Measurements from ENCODE around the gene SLC22A4.
A peak's percentile ranks its signal among the peaks of the same experiment; 100 is the strongest.

SLC22A4 gene

DNA sequence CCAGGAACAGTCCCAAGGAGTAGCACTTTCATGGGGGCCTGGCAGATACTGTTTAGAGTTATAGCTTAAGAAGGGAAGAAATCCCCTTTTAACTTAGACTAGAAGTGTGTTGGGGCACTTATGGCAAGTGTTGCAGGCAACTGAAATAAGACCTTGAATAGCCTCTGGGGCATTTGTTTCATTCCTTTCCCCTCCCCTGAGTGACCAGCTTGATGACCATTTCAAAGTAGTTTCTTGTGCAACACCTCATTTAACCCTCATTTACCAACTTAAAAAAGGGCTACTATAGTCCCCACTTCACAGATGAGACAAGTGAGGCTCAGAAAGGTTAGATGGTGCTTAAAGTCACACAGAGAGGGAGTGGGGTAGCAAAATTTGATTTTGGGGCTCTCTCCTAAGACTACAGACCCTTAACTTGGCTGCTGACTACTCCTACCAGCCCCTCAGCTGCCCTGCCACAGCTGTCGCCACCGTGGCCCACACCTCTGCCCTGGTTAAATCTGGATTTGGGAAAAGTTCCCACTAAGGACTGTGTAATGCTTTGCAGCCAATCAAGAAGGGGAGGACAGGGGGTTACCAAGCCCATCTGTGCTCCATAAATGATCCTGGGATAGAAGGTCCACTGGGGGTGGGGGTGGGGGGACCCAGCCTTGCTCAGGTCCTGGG is 31.2 kb upstream of the SLC22A4 start:
- DNase-seq, result no peak

DNA sequence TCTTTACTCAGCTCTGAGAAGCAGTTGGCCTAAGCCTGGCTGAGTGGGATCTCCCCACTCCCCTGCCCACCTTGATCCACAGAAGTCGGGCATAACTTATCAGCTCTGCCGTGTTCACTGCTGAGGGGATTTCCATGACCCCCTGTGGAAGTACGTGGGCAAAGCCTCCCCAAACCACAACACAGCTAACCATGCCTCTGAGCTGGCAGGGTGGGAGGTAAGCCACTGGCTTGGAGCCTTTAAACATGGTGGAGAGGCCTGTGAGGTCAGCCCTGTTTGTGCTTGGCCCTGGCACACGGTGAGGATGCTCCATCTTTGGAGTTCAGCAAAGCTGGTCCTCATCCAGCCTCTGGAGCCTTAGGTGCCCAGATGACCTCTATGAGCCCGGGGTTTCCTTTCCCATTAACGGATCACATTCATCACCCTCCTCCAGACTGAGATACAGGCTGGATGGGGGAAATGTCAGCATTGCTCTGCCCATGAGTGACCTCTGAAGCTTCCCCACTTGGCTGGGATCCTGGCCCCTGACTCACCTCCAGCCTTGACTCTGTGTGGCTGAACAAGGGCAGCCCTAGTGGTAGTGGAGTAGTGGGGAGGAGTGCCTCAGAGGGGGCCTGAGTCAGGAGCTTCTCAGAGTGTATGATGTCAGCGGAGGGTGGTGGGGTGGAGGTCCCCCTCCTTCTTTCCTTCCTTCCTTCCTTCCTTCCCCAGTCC is 30.5 kb upstream of the SLC22A4 start:
- DNase-seq, result no peak

DNA sequence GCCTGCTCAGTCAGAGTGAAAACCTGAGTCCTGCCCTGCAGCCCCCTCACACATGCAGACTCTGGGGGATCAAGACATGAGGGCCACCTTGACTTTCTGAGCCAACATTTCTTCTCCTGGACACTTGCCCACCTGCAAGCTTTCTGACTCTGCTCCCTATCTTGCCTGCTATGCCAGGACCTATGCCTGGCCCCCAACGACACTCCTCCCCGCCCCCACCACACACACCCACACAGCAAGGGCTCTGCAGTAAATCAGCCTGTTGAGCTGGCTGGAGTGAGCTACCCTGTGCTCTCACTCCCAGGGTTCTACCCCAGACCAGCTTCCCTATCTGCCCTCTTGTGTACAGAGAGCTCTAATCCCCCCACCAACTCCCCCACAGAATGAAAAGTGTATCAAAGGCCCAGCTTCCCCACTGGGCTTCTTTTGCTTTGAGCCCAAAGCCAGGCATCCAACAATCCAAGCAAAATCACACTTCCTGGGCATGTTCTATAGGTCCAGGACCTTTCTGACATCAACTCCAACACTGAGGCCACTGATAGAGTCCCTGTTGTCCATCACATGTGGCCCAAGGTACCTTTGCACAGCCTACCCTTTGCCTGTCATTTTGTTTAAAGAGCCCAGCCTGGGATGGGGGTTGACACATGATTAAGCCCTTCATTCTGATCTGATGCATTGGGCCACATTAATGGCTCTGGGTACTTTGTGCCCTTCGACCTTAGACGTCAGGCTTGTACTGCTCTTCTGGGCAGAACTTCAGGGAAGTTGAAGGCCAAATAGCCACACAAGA is 29.5 kb upstream of the SLC22A4 start:
- no peak for DNase-seq

DNA sequence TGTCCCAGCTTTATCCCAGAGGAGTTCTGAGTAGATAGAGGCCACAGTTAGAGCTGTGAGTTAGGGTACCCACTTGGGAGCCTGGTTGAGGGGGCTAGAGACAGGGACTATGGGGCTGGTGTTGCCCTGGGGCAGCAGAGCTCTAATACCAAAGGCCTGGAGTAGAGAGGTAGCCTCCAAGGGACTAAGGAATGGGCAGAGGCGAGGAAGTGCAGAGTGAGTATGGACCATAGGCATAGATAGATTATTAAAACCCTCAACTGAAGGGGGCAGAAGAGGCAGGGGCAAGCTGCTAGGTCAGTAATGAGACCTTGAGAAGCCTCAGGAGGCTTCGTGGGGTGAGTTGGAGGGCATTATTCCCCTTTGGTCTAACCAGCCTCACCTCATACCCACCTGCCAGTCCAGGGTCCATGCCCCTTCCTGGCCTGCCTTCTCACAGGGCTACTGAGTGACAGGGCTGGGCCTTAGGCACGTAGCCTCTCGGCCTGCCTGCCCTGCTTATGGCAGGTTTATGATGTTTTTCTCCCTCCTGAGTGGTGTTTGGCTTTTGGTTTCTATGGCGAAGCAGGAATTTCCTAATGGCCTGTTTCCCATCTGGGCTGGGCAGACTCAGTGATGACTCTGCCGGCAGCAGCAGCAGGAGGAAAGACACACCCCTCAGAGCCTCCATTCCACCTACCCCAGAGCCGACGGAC is 28.7 kb upstream of the SLC22A4 start:
- DNase-seq, result no peak

DNA sequence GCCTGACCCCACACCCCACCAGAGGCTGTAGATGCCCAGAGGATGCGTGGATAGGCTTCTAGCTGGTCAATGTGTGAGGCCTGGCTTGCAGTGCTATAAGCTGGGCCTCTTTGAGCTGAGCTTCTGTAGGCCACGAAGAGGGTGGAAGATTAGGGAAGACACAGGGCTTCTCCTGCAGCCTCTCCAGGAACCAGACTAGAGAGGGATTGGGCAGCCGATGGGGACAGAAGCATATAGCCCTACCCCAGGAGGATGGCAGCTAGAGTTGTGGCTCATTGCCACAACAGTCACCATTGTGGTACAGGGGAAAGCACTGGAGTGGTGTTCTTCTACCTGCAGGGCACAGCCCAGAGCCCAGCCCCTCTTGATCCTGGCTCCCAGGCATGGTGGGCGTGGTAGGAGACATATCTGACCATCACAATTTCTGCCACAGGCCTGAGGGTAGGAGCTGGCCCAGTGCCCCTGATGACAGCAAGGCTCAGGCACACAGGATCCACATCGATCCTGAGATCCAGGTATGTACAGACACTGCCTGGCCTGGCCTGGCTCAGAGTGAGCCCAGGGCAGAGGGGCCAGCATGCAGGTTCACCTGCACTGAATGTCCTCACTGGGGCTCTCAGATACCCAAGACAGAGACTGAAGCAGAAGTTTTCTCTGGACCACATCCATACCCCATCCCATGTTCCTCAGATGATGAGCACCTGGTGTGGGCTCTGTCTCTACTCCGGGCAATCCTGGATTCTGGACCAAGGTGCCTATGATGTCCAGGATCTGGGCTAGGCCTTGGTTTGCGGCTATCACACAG is 28.0 kb upstream of the SLC22A4 start:
- no peak for DNase-seq

DNA sequence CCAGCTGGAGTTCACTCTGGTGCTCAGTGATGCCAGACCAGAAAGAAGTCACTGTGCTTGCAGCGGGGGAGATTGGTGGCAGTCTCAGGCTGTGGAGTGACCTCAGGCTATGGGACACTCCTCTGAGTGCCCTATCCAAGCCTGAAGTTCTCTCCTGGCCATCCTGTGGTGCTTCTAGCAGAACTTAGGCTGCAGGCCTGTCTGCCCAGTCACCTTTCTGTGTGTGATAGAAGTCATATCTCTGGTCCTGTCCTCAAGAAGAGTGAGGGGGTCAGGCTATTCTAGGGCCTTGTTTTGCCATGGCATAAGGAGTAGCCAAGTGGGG is 27.4 kb upstream of the SLC22A4 start:
- no peak for DNase-seq

DNA sequence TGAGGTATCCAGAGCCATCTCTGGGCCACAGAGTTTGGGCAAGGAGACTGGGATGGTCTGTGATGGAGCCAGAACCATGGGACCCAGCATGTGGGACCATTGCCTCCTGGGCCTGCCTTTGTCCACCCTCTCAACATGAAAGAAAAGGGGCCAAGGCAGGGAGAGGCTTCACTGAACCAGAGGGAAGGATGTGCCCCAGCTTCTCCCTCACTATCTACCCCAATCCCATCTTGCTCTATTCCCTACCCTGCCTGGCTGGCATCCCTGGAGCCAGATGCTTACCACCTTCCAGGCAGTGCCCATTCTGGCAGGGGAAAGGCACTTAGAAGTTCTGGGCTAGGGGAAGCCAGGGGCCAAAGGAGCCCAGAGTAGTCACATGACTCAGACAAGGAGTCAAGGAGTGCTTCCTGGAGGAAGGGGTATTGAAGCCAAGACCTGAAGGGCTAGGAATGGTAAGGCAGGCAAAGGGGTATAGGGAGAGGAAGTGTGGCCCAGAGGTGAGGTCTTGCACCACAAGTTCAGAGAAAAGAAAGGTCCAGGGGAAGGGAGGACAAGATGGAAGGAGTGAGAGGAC is 26.9 kb upstream of the SLC22A4 start:
- no peak for DNase-seq

DNA sequence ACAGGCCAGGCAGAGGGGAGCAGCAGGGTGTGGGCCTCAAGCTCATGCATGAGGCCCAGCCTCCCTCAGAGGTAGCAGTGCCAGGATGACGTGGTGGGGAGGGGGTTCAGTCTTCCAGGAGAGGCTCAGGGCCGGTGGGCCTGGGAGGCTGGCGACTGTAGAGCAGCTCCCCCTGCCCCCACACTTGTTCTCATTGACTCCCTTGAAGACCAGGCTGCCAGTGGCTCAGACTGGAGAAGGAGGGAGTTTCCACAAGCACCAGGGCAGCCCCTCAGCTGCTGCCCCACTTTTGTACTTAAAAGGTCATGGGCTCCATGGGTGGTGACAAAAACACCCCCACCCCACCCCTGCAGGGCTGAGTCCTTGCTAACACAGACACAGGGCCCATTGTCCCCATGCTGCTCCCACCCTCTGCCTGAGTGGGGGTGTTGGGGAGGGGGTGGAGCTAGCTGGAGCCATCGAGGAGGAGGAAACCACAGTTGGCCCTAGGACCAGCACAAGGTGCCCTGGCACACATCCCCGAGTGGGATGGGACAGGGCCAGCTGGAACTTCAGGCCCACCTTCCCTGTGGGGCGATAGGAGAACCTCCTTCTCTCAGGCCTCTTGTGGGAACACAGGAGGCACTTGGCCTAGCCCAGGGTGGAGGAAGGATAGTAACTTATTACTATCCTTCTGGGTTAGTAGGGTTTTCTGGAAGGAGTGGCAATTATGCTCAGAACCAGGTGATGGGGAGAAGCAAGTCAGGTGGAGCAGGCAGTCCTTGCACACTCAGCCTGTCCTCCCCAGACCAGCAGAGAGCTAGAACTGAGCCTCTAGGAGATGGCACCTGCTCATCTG is 26.0 kb upstream of the SLC22A4 start:
- no peak for DNase-seq

DNA sequence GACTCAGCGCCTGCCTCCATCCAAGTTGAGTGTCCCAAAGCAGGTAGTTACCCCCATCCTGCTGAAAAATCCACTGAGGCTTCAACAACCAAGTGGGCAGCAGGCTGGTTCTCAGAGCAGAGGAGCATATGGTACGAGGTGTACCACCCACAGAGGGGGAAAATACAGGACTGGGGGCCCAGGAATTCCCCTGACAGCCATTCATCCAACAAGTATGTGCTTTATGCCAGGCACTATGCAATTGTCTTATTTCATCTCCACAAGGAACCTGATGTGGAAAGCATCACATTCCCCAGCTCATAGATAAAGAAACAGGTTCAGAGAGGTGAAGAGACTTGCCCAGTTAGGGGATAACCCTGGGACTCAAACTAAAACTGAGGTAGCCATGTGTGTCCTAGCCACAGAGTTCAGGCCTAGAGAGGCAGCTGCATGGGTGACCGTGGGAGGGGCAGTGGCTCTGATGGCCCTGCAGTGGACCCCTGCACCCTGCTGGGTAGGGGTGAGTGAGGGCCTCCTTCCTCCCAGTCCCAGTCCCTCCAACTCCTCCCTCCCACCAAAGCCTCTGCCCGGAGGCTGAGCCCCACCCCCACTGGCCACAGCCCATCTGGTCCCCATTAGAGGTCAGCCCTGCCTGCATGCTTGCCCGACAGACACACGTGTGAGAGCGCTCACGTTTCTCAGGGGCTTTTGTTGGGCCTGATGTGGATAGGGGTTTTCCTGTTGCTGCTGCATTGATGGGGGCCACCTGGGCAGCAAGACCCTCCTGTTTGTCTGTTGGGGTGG is 25.2 kb upstream of the SLC22A4 start:
- DNase-seq, result no peak

DNA sequence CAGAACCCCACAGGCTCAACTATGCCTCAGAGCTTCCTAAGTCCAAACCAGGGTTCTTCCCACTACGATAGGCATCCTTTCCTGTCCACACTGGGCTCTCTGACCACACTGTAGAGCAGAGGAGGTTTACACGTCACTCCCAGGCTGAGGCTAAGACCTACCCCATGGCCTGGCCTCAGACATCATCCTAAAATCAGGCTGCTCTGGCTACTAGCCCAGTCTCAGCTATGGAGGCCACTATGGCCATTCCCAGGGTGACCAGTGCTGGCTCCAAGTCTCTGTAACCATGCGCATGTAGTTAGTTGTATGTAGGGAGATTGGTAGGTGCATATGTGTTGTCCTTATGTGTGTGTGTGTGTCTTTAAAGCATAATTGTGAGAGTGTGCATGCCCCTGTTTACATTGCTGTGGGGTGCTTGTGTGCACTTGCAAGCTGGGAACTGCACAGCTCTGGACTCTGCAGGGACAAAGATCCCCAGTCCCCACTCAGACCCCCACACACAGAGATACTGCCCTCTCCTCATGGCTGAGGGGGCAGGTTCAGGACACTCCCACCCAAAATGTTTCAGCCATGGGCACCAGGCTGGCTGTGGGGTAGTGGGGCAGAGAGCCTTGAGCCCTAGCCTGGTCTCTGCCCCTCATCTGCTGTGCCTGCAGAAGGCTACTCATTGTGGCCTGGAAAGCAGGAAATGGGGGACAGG is 24.4 kb upstream of the SLC22A4 start:
- DNase-seq, result no peak

DNA sequence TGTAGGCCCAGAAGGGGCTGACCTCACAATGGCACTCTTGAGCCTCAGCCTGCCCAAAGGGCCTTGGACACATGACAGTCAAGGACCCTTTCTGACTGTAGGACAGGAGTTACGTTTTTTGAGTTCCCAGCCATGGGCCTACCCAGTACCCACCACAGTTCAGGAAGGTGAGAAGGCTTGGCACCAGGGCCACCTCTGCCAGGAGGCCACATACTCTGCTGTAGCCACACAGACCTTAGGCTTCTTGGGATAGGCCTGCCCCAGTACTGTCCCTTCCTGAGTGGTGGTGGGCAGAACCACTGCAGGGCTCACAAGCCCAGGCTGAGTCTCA is 23.9 kb upstream of the SLC22A4 start:
- no peak for DNase-seq

DNA sequence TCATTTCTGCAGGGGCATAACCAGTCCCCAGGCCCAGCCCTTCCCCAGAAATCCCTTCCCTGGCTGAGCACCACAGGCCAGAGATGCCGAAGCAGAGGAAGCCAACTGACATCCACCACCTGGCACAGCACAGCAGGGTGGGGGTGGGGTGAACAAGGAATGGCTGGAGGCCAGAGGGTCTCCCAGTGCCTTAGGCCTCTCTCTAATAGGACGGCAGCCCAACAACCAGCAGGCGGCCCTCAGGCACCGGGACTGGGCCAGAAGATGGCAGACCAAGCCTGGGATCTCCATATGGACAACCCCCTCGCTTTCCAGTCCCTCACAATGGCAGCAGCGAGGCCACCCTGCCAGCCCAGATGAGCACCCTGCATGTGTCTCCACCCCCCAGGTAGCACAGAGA is 23.5 kb upstream of the SLC22A4 start:
- no peak for DNase-seq

DNA sequence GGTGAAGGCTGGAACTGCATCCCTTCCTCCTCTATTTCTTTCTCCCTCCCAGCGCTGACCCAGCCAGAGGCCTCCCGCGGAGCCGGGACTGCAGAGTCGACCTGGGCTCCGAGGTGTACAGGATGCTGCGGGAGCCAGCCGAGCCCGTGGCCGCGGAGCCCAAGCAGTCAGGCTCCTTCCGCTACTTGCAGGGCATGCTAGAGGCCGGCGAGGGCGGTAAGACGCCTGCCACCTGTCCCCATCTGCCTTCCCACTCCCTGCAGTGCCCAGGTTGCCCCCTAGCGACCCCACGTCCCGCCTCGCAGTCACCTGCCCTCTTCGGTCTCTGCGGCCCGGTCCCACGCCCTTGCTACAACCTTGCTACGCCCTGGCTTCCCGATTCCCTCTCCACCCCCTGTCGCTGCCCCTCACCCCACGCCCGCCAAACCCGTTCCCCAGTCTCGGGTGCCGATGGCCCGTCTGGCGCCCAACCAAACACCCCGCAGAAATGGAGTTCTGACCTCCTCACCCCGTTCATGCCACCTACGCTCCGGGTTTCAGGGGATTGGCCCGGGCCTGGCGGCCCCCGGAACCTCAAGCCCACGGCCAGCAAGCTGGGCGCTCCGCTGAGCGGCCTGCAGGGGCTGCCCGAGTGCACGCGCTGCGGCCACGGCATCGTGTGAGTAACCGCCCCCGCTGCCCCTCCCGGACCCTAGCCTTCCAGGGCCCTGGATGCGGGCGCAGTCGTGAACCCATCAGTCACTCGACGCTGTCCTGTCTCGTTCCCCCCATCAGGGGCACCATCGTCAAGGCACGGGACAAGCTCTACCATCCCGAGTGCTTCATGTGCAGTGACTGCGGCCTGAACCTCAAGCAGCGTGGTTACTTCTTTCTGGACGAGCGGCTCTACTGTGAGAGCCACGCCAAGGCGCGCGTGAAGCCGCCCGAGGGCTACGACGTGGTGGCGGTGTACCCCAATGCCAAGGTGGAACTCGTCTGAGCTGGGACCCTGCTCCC is 22.6 kb upstream of the SLC22A4 start:
- DNase-seq, result peak; percentile 7

DNA sequence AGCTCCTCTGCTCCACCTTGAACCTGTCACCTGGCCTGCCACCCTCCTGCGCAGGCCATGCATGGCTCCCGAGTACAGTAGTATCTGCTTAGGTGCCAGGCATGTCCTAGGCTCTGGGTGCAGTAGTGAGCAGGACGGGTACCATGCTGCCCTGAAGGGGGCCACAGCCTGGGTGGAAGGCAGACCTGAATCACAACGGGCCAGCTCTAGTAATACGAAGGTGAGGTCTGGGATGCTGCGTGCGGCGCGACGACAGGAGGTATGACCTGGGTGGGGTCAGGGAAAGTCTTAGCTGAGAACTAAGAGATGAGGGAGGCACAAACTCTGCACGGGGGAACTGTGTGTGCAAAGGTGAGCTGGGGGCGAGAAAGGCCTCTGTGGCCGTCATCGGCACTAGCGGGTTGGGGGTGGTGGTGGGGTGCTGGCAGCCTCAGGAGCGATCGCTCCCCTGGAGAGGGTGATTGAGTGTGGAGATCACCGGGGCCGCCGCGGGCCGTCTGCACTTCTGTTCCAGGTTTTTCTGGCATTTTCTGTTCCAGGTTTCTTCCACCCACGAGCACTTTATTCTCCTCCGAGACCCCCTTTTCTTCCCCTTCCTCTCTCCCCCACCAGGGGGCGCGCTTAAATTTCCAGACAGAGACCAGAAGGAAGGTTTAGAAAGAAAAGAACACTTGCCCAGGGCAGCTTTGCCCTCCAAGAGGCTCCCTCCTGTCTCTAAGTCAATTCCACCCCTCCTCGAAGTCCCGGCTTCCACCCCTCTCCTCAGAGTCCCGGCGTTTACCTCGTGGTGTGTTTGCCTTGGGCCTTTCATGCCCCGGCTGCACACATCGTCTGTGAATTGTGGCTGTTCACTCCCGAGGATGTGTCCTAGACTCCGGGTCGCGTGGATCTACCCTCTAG is 21.6 kb upstream of the SLC22A4 start:
- DNase-seq, result peak; percentile 62

DNA sequence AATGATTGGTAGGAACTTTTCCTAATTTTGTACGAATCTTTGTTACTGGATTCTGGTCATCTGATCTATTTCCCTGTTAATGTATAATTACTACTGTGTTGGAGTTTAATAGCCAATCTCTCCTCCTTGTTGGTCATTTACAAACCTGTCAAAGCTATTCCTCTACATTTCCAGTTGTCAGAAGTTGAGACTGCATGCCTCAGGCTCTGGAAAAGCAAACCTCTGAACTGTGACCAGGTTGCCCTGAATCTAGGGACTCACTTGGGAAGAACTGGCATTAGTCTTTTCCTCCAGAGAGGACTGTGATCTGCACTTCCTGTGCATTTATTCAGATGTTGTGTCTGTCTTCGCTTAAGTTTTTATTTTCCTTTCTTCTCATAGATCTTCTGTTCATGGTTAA is 20.6 kb upstream of the SLC22A4 start:
- DNase-seq, result no peak

DNA sequence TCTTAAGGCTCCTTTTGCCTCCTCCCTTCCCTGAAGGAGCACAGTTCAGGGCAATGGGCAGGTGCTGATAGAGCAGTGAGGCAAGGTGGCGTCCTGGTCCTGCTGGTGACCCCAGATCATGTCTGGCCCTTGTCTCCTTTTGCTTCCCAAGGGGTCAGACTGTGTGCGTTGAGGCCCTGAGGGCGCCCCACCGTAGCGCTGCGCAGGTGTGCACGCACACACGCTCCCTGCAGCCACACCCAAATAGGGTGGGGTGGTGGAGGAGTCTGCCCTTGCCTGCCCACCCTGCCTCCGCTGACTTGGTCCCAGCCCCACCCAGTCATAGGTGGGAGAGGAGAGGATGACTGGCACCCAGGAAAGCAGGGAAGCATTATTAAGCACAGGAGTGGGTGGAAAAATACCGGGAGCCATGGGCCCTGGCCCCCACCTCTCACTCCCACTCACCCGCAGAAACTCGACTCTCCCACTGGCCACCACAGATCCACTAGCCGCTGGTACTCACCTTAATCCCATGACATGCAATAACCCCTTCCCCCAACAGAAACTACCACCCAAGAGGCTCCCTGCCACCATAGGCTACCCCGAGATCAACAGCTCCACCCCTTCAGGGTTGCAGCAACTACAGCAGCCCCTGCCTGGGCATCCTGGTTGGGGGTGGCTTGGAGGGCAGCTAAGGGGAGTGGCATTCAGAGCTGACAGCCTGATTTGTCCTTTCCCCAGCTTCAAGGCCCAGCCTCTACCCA is 20.0 kb upstream of the SLC22A4 start:
- DNase-seq, result no peak

Measured in CD4-positive, alpha-beta T cell treated with Interleukin-17A for 1 hour (primary cell).